Liver (tissue), 3 donors: ENCODE data around the gene ZBTB38.

ENCODE experiments used
- ATF3 ChIP-seq: IDR thresholded peaks from 2 replicates; pipeline ENCODE4 v1.6.1; 2016; ENCODE audit warnings: antibody characterized with exemption
- CTCF ChIP-seq: fragments of 150-350 bp; IDR thresholded peaks from 2 replicates; pipeline ENCODE4 v1.5.1; 2017; ENCODE audit warnings: improper control_type of control experiment, low read depth, low read length; ENCODE audit not compliant: missing input control
- EGR1 ChIP-seq, 2 donors: IDR thresholded peaks; 2 replicates each; pipeline ENCODE4 v1.6.1; 2016 to 2018; ENCODE audit warnings: antibody characterized with exemption in 2 of 2, low read depth in 2 of 2
- FOXA2 ChIP-seq: IDR thresholded peaks from 2 replicates; pipeline ENCODE4 v1.6.1; 2016; ENCODE audit warnings: antibody characterized with exemption
- GABPA ChIP-seq, 2 donors: IDR thresholded peaks in 1 of 2; conservative IDR thresholded peaks in 1 of 2; 2 replicates each; pipeline ENCODE4 v1.6.1; 2016; ENCODE audit warnings: antibody characterized with exemption in 2 of 2, mild to moderate bottlenecking in 1 of 2, moderate library complexity in 1 of 2
- JUND ChIP-seq, 2 donors: IDR thresholded peaks; 2 replicates each; pipeline ENCODE4 v1.6.1; 2016; ENCODE audit warnings: antibody characterized with exemption in 2 of 2
- MAX ChIP-seq: IDR thresholded peaks from 2 replicates; pipeline ENCODE4 v1.6.1; 2016; ENCODE audit warnings: antibody characterized with exemption
- RAD21 ChIP-seq, 2 donors: IDR thresholded peaks; 2 replicates each; pipeline ENCODE4 v1.6.1; 2016; ENCODE audit warnings: antibody characterized with exemption in 2 of 2, mild to moderate bottlenecking in 2 of 2
- REST ChIP-seq: IDR thresholded peaks from 2 replicates; pipeline ENCODE4 v1.6.1; 2016; ENCODE audit warnings: antibody characterized with exemption, mild to moderate bottlenecking
- RXRA ChIP-seq, 2 donors: IDR thresholded peaks; 2 replicates each; pipeline ENCODE4 v1.6.1; 2017 to 2018; ENCODE audit warnings: antibody characterized with exemption in 2 of 2, mild to moderate bottlenecking in 1 of 2
- SP1 ChIP-seq: IDR thresholded peaks from 2 replicates; pipeline ENCODE4 v1.6.1; 2018; ENCODE audit warnings: antibody characterized with exemption, mild to moderate bottlenecking
- YY1 ChIP-seq: IDR thresholded peaks from 2 replicates; pipeline ENCODE4 v1.6.1; 2016; ENCODE audit warnings: antibody characterized with exemption, mild to moderate bottlenecking
- ZBTB33 ChIP-seq: IDR thresholded peaks from 2 replicates; pipeline ENCODE4 v1.6.1; 2016; ENCODE audit warnings: antibody characterized with exemption
- donor health status: healthy.
- donor health status: healthy.

GRCh38 chr3:141323936-141324704 is 44.2 kb upstream of the ZBTB38 start:
- TF ChIP-seq CTCF (no peak), MAX (no peak), RAD21 (IDR thresholded peaks at IDR 0.05) (no peak), REST (no peak), YY1 (peak; percentile 17), RXRA (IDR thresholded peaks at IDR 0.05) (no peak), FOXA2 (no peak), EGR1 (IDR thresholded peaks at IDR 0.05; ENCODE audit: low read depth in 2 of 2) (no peak), SP1 (peak; percentile 56), ZBTB33 (no peak), JUND (IDR thresholded peaks at IDR 0.05) (no peak), GABPA (IDR thresholded peaks at IDR 0.05 in 1 of 2, conservative IDR thresholded peaks at IDR 0.05 in 1 of 2) (no peak), ATF3 (no peak)
